Tongue (tissue), 2 donors: ENCODE measurements around the gene KRTAP29-1. TPM values are rescaled to one million over a fixed set of nuclear protein-coding genes. Genes with fewer than 3 reads are reported as not detected.
"Not testable (repeated sequence)": the region's sequence is repeated elsewhere in the genome, so short reads cannot be mapped to it uniquely, and the experiment has no call there.

Experiments used
- DNase-seq: peaks from one replicate; pipeline ENCODE4 v3.0.0-alpha.2; 2015
- total RNA-seq: library from RNA; depleted of rRNA; stranded (reverse); fragments of >200 nt; gene quantifications from one replicate; pipeline ENCODE4 v1.2.3, GENCODE V29; 2014

The KRTAP29-1 gene, protein sequence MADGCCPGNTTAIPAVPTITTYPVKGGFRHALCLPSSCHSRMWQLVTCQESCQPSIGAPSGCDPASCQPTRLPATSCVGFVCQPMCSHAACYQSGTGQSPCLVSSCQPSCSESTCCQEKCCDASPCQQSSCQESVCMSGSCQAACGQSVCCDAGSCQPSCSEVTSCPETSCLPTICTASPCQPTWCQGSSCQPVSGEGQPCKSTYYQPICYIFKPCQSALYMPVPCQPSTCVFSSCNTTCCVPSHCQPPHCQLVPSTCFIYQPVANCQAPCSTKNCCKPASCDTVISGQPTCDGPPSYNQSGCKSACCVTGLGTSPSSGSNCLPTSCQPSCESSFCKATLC
- not detected for total RNA-seq

DNA sequence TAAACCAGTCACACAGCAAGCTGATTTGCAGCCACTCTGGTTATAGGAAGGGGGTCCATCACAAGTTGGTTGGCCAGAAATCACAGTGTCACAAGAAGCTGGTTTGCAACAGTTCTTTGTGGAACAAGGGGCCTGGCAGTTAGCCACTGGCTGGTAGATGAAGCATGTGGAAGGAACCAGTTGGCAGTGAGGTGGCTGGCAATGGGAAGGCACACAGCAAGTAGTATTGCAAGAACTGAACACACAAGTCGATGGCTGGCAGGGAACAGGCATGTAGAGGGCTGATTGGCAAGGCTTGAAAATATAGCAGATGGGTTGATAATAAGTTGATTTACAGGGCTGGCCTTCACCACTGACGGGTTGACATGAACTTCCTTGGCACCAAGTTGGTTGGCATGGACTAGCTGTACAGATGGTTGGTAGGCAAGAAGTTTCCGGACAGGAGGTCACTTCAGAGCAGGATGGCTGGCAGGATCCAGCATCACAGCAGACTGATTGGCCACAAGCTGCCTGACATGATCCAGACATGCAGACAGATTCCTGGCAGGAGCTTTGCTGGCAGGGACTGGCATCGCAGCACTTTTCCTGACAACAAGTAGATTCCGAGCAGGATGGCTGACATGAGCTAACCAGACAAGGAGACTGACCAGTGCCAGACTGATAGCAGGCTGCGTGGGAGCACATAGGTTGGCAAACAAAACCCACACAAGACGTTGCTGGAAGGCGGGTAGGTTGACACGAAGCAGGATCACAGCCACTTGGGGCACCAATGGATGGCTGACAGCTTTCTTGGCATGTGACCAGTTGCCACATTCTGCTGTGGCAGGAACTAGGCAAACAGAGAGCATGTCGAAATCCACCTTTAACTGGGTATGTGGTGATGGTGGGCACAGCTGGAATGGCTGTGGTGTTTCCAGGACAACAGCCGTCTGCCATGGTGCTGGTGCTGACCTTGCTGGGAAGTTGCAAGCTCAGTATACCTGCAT is at the start of gene KRTAP29-1:
TSS of gene KRTAP29-1 (minus strand) at position 936 of the 986 bp plus-strand sequence. CDS start at position 936, 0 bp downstream.
- no peak for DNase-seq

DNA sequence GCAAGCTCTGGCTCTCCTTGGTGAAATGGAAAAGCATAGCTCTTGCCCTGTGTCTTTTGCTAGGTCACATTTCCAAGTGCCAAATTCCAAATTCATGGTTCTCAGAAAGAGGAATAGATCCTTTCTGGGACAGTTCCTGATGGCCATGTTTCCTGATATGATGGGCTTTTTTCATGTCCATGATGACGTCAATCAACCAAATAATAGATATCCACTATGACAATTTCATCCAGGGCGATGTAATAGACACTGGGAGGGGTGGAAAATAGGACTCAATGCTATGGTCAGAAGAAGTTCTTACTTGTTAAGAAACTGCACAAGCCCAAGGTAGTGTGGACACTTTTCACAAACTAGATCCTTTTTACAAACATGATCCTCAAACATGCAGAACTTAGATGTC is 48.5 kb upstream of the KRTAP29-1 start:
- no peak for DNase-seq

DNA sequence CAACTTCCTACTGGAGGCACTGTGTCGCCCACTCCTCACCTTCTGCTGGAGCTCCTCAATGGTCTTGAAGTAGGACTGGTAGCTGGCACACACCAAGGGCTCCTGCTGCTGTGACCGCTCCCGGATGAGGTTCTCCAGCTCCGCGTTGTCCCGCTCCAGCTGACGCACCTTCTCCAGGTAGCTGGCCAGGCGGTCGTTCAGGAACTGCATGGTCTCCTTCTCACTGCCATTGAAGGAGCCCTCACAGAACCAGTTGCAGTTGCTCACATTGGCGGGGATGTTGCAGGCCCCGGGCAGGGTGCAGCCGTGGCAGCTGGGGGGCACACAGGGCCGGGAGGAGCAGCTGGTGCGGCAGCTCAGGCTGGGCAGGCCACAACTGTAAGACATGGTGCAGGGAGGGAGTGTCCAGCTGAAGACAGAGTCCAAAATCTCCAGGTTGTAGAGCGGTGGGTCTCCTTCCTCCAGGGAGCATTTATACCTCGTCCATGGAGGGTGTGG is 47.8 kb upstream of the KRTAP29-1 start, which contains the start of gene KRT33A:
TSS of gene KRT33A (minus strand) at position 448 of the 498 bp plus-strand sequence. CDS start at position 387, 61 bp downstream.
- not testable (repeated sequence) for DNase-seq

DNA sequence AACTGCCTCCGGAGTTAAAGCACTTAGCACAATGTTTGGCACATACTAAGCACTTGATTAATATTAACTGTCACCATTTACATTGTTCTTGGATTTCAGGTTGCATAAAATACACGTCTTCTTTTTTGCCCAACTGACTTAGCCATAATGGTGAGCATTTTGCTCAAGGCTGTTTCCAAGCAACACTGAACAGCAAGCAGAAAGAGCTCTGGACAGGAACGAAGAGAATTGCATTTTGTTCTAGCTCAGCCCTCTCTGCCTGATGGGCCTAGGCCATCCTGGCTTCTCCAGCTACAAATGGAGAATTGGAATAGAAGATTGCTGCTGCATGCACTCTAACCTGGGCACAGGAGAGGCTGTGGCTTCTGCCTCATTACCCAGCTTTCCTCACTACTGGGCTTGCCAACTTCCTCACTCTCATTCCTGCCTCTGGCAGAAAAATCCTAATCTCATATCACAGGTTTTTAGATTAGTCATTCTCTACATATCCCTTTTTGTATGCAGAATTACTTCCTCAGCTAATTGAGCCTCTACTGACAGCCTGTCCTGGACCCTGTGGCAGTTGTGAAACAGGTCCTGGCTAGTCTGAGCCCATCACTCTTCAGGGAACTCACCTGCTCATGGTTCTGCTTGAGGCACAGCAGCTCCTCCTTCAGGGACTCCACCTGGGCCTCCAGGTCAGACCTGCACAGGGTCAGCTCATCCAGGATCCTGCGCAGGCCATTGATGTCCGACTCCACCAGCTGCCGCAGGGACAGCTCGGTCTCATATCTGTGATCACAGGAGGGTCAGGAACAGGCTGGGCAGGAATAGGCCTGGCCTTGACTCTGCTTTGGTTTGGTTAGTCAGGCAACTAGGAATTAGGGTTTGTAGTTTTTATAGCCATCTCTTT is 45.5 kb upstream of the KRTAP29-1 start:
- no peak for DNase-seq

DNA sequence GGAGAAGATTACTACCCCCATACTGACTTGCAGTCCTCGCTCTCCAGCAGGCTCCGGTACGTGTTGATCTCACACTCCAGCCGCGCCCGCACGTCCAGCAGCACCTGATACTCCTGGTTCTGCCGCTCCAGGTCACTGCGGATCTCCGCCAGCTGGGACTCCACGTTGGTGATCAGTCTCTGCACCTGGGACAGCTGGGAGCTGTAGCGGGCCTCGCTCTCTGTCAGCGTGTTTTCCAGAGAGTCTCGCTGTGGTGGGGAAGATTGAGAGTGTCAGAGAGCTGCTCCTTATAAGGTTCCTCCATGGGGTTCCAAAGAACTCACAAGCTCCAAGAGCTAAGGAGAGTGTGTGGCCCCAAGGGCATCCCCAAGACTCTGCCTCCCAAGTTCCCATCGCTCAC is 43.8 kb upstream of the KRTAP29-1 start:
- not testable (repeated sequence) for DNase-seq

DNA sequence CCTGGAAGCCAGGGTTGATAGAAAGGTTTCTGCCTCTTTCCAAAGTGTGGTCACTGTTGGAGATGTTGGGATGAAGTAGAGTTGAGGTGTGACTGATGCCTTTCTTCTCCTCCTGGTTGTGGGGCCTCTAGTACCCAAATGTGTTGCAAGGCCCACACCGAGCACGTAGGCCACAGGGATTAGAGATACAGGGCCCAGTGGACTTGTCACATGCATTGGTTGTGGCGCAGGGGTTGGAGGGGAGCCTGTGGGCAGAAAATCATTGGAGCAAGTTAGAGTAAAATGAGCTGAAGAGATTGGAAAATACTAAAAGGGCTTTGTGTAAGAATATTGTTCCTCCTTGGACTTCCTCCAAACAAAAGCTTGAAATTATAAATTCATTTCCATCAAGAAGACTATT is 43.3 kb upstream of the KRTAP29-1 start:
- no peak for DNase-seq

DNA sequence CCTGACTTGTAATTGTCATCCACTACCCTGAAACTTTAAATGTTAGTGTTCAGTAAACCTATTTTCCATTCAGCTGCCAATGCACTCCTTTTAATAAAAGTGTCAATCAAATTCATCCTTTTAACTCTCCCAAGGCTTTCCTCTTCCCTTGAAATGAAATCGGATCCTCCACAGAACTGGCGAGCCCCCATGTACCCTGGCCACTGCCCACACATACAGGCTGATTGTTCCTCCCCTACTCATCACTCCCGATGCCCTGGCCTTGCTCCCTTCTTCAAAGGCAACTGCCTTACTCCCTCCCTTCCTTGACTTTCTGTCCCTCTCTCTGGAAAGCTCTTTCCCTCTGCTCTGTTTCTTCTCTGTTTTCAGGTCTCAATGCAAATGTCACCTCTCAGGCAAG is 40.4 kb upstream of the KRTAP29-1 start:
- no peak for DNase-seq

DNA sequence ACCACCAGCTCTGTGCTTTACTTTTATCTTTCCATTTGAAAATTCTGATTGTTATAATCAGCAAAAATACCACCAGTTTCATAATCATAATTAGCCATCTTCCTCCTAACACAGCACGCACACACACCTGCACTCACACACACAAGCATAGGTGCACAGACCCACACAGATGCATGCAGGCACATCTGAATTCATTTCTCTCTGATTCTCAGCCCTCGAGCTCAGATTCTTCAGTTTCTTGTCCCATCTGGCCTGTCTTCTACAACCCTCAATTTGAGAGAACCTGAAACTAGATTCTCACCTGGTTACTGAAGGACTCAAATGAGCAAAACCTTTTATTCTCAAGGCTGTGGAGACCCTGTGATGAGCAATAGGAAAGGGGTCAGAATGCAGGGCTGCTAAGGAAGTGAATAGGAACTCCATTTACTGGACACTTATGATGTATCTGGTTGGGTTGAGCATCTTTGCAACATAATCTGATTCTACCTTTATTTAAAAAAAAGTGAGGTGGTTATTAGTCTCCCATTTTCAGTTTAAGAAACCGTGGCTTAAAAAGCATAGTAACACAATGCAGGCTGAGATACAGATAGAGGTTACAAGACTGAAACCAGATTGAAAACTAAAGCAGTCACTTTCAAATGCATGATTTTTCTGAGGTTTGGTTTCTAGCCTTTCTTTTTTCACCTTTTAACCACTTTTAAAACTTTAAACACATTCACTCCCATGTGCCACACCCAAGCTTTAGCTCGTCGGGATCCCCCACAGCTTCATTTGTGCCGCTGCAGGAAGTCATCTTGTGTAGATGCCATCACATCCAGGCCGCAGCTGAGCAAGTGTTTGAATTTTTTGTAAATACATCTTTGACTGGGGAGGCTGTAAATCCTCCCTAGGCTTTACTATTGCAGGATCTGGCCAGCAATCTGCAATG is 38.5 kb upstream of the KRTAP29-1 start:
- no peak for DNase-seq

DNA sequence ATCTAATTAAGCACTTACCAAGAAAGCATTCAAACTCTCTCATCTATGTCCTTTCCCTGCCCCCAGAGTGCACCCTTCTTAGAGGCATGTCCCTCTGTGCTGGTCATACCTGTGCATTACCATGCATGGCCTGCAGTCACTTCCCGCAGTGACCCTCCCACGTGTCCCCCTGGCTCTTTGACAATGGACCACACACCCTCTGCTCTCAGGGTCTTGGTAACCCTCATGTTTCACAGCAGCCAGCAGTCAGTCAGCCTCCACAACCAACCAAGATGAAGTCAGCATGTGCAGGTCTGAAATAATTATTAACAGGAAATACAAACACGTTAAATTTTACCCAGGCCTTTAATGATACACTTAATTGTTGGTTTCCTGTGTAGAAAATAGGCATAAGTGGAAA is 37.8 kb upstream of the KRTAP29-1 start:
- DNase-seq: no peak

DNA sequence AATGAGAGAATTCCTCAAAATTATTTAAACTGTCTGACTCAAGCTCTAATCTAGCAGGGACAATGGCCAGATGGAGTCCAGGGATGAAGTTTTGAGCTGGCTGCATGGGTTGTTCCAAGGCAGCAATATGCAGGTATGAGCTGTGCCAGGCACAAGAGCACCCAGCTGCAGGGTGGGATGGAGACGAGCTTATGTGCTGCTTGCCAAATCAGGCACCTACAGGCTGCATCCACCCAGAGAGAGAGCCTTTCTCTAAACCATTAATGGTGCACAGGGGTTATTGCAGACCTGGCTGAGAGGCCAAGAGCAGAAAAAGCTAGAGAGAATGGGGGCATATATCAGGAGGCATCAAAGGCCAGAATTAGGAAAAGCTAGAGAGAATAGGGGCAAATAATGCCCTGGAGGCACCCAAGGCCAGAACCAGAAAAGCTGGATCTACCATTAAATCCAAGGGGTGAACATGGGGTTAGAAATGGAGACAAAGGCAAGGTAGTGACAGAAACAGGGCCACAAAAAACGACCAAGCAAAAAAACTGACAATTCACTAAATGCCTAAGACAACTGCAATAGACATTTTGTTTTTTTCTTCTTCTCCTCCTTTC is 37.0 kb upstream of the KRTAP29-1 start:
- DNase-seq: no peak

DNA sequence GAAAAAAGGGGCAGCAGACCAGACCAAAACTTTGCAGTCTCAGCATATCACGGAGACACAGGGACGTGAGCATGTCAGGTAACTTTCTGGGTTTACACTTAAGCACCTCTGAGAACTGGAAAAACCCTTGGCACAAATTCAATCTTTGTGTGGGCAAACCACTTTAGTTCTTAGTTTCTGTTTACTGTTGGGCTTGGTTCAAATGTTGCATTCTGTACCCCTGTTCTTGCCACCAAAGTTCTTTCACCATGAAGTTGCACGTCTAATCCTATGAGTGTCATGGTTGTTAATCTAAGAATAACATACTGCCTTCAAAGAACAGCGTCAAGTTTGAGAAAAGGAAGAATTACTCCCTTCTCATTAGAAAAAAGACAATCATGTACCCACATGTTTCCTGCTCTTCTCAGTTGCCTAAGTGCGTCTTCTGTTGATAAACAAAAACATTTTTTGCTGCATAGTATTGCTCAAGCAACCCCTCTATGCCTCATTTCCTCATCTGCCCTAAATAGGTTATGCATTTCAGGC is 36.4 kb upstream of the KRTAP29-1 start:
- DNase-seq: peak; percentile 69

DNA sequence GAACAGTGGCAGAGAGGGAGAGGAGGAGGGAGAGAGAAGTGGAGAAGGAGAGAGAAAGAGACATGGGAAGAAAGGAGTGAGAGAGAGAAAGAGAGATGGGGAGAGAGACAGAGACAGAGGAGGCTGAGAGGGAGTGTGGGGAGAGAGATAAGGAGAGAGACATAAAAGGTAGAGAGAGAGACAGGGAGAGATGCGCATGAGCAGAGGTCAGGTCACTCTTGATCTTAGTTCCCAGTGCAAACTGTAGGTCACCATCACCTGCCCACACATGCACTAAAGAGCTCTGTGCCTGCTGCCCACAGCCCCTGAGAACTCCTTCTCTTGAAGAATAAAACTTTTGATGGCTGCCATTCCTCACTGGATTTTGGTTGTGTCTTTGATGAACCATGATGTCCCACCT is 33.1 kb upstream of the KRTAP29-1 start:
- no peak for DNase-seq

DNA sequence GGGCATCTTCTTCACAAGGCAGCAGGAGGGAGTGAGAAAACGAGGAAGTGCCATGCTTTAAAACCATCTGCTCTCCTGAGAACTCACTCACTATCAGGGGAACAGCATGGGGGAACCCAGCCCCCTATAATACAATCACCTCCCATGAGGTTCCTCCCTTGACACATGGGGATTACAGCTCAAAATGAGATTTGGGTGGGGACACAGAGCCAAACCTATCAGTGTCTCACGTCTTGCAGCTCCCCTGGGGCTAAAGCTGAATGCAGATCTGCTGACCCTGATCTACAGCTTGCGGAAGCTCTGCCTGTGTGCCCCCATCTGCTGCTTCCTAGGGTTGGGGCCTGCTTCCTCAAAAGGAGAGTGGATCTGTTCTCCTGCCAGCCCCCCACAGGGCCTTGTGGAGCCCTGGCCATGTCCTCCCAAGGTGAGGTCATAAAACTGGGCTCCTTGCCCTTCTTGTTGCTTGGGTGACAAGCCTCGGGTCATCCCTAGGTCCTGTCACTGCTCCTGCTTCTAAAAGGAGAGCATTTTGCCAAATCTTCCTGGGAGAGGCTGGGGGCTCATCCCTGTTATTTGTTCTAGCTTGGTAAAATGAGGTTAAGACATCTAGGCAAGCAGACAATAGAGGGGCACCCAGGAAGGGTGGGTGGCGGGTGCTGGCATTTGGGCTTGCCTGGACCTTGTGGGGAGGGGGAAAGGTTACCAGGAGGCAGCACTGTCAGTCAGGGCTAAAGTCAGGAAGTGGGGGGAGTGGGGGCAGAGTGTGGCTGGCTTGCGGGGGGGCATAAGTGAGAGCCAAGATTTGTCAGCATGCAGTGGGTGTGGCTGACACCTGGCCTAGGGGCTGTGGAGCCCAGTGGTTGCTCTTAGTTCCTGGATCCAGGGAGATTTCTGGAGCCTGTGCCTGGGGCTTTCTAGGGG is 32.0 kb upstream of the KRTAP29-1 start:
- no peak for DNase-seq

DNA sequence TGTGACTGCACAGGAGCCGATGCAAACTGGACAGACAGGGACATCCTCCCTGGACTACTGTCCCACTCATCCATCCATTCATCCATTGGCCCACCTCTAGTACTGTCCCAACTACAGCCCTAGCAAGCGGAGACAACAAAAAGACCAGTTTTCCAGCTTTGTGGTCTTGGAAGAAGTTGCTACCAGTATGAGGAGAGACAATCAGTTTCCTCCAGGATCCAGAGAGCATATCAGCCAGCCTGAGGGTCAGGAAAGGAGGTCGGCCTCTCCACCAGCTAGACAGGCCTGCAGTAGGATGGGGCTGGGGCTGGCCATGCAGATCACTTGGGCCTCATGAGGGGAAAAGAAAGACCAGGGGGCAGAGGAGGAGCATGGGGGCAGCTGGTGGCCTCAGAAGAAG is 31.2 kb upstream of the KRTAP29-1 start:
- no peak for DNase-seq

DNA sequence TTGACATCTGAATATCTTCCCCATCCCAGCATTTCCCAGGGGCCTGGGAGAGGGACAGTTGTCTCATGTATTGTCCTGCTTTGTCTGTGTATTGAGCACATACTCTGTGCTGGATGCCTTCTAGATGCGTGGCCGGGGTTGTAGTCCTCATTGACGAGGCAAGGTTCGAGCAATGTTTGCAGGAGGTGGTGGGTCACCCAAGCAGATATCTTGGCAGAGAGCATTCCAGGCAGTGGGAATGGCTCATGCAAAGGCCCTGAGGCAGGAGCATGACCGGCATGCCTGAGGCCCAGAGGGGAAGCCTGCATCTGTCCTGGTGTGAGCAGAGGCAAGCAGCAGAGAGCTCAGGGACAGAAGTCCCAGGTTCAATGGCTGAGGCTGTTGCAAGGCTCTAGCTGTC is 30.4 kb upstream of the KRTAP29-1 start:
- no peak for DNase-seq

DNA sequence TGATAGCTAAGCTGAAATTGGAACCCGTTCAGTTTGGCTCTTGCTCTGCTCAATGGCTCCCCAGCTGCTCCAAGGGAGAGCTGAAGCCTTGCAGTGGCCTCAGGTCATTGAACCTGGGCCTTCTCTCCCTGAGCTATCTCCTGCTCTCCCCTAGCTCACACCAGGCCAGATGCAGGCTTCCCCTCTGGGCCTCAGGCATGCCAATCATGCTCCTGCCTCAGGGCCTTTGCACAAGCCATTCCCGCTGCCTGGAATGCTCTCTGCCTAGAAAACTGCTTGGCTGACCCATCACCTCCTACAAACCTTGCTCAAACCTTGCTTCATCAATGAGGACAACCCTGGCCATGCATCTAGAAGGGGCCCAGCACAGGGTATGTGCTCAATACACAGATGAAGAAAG is 29.6 kb upstream of the KRTAP29-1 start:
- no peak for DNase-seq

DNA sequence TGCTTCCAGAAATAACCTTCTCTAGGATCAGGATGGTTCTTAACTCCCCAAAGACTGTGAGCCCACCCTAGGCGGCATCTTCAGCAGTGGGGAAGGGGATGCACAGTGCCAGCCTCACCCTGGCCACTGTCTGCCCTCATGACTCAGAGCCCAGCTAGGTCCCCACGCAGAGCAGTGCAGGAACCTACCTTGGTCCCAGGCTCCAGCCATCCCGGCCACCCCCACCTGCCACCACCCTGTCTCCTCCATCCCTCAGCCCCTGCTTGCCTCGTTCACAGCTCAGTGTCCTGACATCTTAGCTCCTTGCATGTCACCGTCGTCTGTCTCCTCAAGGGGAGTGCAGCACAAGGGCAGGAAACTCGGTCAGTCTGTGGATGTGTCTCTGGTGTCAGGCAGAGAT is 29.0 kb upstream of the KRTAP29-1 start:
- no peak for DNase-seq

DNA sequence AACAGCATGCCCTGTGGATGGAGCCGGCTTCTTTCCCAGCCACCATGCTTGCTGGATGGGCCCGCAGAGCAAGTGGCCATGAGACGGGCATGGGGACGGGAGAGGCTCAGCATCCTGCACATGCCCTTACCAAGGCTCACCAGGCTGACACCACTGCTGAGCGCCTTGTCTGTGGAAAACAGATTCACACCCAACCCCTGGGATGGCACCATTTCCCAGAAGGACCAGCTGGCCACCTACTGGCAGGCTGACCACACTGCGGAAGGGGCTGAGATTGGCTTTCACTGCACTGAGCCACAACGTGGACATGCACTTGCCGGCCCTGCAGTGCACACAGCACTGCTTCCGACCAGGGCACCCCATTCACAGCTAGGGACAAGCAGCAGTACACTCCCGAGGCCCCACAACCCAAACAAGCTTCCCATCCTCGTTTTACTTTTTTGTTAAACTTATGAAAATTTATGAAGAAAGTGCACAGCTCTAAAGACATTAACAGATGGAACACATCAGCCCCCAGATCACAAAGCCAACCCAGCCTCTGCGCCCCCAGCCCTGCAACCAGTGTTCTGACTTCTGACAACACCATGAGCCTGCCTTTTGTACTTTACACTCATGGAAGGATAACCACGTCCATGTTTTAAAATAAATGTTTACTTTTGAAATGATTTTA is 26.8 kb upstream of the KRTAP29-1 start:
- peak; percentile 50 for DNase-seq
